Measurements from ENCODE around the gene PFKM. TPM values are rescaled to one million over a fixed set of nuclear protein-coding genes. Genes with fewer than 3 reads are reported as not detected.

PFKM gene
- total RNA-seq, 3 donors from 2014 or later: 66.0 to 79.0 (median 70.7) TPM

Other genes starting within 250 kb of the PFKM start
- gene VDR, start 214.4 kb upstream of the PFKM start, total RNA-seq: 10 to 100 TPM; 83.5 to 95.1 (median 87.3) TPM
- 10 to 100 TPM; 60.7 to 72.8 (median 63.1) TPM for gene TMEM106C, start 155.8 kb upstream of the PFKM start, total RNA-seq
- gene COL2A1, start 114.9 kb upstream of the PFKM start, total RNA-seq: under 1 TPM in 1 of 3 donors, not detected in 2; 0.08 TPM
- 10 to 100 TPM; 44.3 to 54.0 (median 46.5) TPM for gene SENP1, start 13.3 kb upstream of the PFKM start, total RNA-seq
- 10 to 100 TPM; 28.2 to 34.4 (median 32.8) TPM for gene ASB8, start 38.2 kb downstream of the PFKM start, total RNA-seq
- gene CCDC184, start 64.3 kb downstream of the PFKM start, total RNA-seq: under 1 TPM; 0.22 to 0.61 (median 0.34) TPM
- gene OR10AD1, start 83.9 kb downstream of the PFKM start, total RNA-seq: not detected
- 1 to 10 TPM; 4.3 to 8.3 (median 7.3) TPM for gene ZNF641, start 231.6 kb downstream of the PFKM start, total RNA-seq